GM12891 (cell line): ENCODE measurements around the gene TMPRSS4.

Experiments
- POLR2A ChIP-seq: IDR thresholded peaks from 2 replicates; pipeline ENCODE4 v1.6.1; 2011; ENCODE audit warnings: low read depth, low read length, control low read depth
- POLR2AphosphoS5 ChIP-seq: IDR thresholded peaks from 2 replicates; pipeline ENCODE4 v1.6.1; 2011; ENCODE audit warnings: low read depth, low read length, control low read depth

DNA sequence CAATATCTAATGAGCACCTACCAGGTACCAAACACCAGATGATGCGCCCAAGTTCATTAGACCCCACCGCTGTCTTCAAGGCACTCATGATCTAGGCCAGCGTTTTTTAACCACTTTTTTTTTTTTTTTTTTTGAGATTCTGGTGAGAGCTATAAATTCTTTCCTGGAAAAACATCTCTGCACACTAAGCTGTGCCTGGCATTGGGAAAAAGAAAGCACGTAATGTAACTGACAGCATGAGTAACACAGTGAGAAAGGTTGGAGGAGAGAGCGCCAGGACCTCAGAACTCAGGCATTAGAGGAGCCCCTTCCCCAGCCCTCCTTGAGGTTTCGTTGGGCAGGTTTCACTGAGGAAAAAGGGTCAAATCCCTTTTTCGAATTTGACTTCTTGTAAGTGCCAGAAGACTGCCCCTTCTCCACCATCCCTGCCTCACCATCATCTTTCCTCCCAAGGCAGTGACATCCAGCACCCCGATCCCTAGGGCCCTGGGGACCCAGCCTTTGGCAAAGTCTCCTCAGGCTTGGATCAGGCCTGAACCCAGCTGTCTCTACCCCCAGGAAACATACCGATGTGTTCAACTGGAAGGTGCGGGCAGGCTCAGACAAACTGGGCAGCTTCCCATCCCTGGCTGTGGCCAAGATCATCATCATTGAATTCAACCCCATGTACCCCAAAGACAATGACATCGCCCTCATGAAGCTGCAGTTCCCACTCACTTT is 36.0 kb downstream of the TMPRSS4 start:
- TF ChIP-seq POLR2A: no peak
- TF ChIP-seq POLR2AphosphoS5: no peak
